ENCODE measurements around the gene GMIP.
"Not testable (repeated sequence)": the region's sequence is repeated elsewhere in the genome, so short reads cannot be mapped to it uniquely, and the experiment has no call there.

DNA sequence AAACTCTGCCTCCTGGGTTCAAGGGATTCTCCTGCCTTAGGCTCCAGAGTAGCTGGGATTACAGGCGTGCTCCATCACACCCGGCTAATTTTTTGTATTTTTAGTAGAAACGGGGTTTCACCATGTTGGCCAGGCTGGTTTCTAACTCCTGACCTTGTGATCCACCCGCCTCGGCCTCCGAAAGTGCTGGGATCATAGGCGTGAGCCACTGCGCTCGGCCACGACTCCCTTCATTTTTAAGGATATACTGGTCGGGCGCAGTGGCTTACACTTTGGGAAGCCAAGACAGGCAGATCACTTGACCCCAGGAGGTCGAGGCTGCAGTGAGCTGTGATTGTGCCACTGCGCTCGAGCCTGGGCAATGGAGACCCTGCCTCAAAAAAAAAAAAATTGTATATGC lies 42.7 kb upstream of the GMIP start:
- not testable (repeated sequence) for TF ChIP-seq SP2 (CRISPR knock-in tag; IDR thresholded peaks at IDR 0.05); ZNF879 (CRISPR knock-in tag; IDR thresholded peaks at IDR 0.05); POLR2A (IDR thresholded peaks at IDR 0.05; ENCODE audit: insufficient read depth in 1 of 2, low read depth in 2 of 2, low read length in 2 of 2); ZSCAN9 (CRISPR knock-in tag; IDR thresholded peaks at IDR 0.05; ENCODE audit: borderline replicate concordance); GZF1 (CRISPR knock-in tag; IDR thresholded peaks at IDR 0.05); SNAI1 (CRISPR knock-in tag; IDR thresholded peaks at IDR 0.05; ENCODE audit: borderline replicate concordance); POLR2AphosphoS5 (IDR thresholded peaks at IDR 0.05; ENCODE audit: low read depth, low read length); BHLHE40 (IDR thresholded peaks at IDR 0.05; ENCODE audit: low read length); ZNF367 (CRISPR knock-in tag; IDR thresholded peaks at IDR 0.05; ENCODE audit: borderline replicate concordance); CTCF (CRISPR knock-in tag; IDR thresholded peaks at IDR 0.05); NFE2L2 (IDR thresholded peaks at IDR 0.05; ENCODE audit: low read length); SRY (CRISPR knock-in tag; IDR thresholded peaks at IDR 0.05)

Data from HepG2 (cell line).